A549 (cell line): Measurements from ENCODE around the gene RGL3.

ENCODE experiments used
- CTCF ChIP-seq: fragments of >200 bp; sonication (Bioruptor Twin); formaldehyde crosslinking; IDR thresholded peaks from 3 replicates; pipeline ENCODE4 v1.5.1; 2016
- MYC ChIP-seq: IDR thresholded peaks from 2 replicates; pipeline ENCODE4 v1.6.1; 2012; ENCODE audit warnings: mild to moderate bottlenecking, inconsistent platforms, low read length, improper control_type of control experiment, borderline replicate concordance
- POLR2A ChIP-seq: IDR thresholded peaks from 2 replicates; pipeline ENCODE4 v1.6.1; 2012; ENCODE audit warnings: mild to moderate bottlenecking, low read length
- SMC3 ChIP-seq: fragments of >200 bp; sonication (Bioruptor Twin); formaldehyde crosslinking; IDR thresholded peaks from 3 replicates; pipeline ENCODE4 v1.6.1; 2018; ENCODE audit warnings: inconsistent platforms
- USF2 ChIP-seq: fragments of 450-650 bp; IDR thresholded peaks from 2 replicates; pipeline ENCODE4 v1.6.1; 2014; ENCODE audit warnings: antibody characterized with exemption

DNA sequence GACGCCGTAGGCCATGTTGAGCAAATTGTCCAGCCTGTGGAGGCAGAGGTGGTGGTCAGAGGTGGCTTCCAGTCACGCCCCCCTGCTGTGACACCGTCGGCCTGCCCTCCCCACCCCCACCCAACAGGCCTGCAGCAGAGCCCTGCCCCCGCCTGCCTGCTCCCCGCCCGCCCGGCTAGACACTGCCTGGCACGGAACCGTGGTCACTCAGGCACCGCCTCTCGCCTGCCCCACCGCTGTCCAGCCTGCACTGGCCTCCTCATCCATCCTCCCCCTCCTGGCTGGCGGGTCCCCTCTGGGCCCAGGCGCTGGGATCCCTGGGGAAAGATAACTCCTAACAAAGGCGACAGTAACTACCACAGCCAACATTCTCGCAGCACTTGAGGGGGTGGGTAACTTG, 38.0 kb upstream of the RGL3 start:
- TF ChIP-seq SMC3 (no peak), CTCF (no peak), MYC (no peak), USF2 (no peak), POLR2A (no peak)
